HepG2 (cell line): ENCODE measurements around the gene HBG1. TPM values are rescaled to one million over a fixed set of nuclear protein-coding genes. Genes with fewer than 3 reads are reported as not detected.

Source experiments
- KAT2B ChIP-seq: fragments of 150-350 bp; IDR thresholded peaks from 2 replicates; pipeline ENCODE4 v1.6.1; 2014; ENCODE audit warnings: low read depth, low read length, borderline replicate concordance
- MED1 ChIP-seq: sonication (generic); formaldehyde crosslinking; IDR thresholded peaks from 2 replicates; pipeline ENCODE4 v1.4.0; 2020; ENCODE audit warnings: missing genetic modification reagents
- NFRKB ChIP-seq: fragments of 450-650 bp; IDR thresholded peaks from 2 replicates; pipeline ENCODE4 v1.6.1; 2017
- polyA plus RNA-seq, 8 experiments: library from polyadenylated mRNA; depleted of rRNA in 3 of 8; stranded (reverse) in 7 of 8; unstranded in 1 of 8; fragments of >200 nt; fragmentation: Illumina TruSeq in 4 of 8; extraction: Trizol in 4 of 8; gene quantifications; 2 replicates each; pipeline versions ENCODE4 v1.2.1 to v1.2.3, GENCODE V29; 2011 to 2016; ENCODE audit warnings: low read depth in 4 of 8, missing spikeins in 1 of 8, mixed read lengths in 1 of 8; ENCODE audit not compliant: insufficient read depth in 1 of 8
- total RNA-seq, 5 experiments: library from RNA; depleted of rRNA; stranded (reverse); fragments of >200 nt; fragmentation: Illumina TruSeq; extraction: Trizol; gene quantifications; 2 replicates each; pipeline ENCODE4 v1.2.3, GENCODE V29; 2016; ENCODE audit warnings: low read depth in 1 of 5
- TF ChIP-seq, protein P1 (sequence below): sonication (generic); formaldehyde crosslinking; IDR thresholded peaks from 2 replicates; pipeline ENCODE4 v1.5.1; 2020; ENCODE audit warnings: missing genetic modification reagents, mild to moderate bottlenecking, borderline replicate concordance
- TF ChIP-seq, protein P2 (sequence below): sonication (generic); formaldehyde crosslinking; IDR thresholded peaks from 2 replicates; pipeline ENCODE4 v1.4.0; 2020; ENCODE audit warnings: missing genetic modification reagents, borderline replicate concordance
- TF ChIP-seq, protein P3 (sequence below): sonication (generic); formaldehyde crosslinking; IDR thresholded peaks from 2 replicates; pipeline ENCODE4 v1.5.0; 2020; ENCODE audit warnings: mild to moderate bottlenecking, missing genetic modification reagents

The HBG1 gene
- total and polyA plus RNA-seq, 2 of the 13 experiments (the other 11 are each of a cell fraction or from before 2014, with no cell fraction given) = not detected

DNA sequence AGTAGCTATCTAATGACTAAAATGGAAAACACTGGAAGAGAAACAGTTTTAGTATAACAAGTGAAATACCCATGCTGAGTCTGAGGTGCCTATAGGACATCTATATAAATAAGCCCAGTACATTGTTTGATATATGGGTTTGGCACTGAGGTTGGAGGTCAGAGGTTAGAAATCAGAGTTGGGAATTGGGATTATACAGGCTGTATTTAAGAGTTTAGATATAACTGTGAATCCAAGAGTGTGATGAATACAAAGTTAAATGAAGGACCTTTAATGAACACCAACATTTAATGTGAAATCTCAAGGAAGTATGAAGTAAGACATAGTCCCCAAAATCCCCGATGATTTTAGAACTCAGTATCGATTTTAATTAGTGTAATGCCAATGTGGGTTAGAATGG lies 12.2 kb downstream of the HBG1 start (continued):
- TF ChIP-seq, protein P1, sequence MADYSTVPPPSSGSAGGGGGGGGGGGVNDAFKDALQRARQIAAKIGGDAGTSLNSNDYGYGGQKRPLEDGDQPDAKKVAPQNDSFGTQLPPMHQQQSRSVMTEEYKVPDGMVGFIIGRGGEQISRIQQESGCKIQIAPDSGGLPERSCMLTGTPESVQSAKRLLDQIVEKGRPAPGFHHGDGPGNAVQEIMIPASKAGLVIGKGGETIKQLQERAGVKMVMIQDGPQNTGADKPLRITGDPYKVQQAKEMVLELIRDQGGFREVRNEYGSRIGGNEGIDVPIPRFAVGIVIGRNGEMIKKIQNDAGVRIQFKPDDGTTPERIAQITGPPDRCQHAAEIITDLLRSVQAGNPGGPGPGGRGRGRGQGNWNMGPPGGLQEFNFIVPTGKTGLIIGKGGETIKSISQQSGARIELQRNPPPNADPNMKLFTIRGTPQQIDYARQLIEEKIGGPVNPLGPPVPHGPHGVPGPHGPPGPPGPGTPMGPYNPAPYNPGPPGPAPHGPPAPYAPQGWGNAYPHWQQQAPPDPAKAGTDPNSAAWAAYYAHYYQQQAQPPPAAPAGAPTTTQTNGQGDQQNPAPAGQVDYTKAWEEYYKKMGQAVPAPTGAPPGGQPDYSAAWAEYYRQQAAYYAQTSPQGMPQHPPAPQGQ (CRISPR knock-in tag) = no peak
- TF ChIP-seq NFRKB (no peak), KAT2B (no peak), MED1 (CRISPR knock-in tag) (no peak)
- TF ChIP-seq, protein P2, sequence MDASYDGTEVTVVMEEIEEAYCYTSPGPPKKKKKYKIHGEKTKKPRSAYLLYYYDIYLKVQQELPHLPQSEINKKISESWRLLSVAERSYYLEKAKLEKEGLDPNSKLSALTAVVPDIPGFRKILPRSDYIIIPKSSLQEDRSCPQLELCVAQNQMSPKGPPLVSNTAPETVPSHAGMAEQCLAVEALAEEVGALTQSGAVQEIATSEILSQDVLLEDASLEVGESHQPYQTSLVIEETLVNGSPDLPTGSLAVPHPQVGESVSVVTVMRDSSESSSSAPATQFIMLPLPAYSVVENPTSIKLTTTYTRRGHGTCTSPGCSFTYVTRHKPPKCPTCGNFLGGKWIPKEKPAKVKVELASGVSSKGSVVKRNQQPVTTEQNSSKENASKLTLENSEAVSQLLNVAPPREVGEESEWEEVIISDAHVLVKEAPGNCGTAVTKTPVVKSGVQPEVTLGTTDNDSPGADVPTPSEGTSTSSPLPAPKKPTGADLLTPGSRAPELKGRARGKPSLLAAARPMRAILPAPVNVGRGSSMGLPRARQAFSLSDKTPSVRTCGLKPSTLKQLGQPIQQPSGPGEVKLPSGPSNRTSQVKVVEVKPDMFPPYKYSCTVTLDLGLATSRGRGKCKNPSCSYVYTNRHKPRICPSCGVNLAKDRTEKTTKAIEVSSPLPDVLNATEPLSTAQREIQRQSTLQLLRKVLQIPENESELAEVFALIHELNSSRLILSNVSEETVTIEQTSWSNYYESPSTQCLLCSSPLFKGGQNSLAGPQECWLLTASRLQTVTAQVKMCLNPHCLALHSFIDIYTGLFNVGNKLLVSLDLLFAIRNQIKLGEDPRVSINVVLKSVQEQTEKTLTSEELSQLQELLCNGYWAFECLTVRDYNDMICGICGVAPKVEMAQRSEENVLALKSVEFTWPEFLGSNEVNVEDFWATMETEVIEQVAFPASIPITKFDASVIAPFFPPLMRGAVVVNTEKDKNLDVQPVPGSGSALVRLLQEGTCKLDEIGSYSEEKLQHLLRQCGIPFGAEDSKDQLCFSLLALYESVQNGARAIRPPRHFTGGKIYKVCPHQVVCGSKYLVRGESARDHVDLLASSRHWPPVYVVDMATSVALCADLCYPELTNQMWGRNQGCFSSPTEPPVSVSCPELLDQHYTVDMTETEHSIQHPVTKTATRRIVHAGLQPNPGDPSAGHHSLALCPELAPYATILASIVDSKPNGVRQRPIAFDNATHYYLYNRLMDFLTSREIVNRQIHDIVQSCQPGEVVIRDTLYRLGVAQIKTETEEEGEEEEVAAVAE (CRISPR knock-in tag) = no peak
- TF ChIP-seq, protein P3, sequence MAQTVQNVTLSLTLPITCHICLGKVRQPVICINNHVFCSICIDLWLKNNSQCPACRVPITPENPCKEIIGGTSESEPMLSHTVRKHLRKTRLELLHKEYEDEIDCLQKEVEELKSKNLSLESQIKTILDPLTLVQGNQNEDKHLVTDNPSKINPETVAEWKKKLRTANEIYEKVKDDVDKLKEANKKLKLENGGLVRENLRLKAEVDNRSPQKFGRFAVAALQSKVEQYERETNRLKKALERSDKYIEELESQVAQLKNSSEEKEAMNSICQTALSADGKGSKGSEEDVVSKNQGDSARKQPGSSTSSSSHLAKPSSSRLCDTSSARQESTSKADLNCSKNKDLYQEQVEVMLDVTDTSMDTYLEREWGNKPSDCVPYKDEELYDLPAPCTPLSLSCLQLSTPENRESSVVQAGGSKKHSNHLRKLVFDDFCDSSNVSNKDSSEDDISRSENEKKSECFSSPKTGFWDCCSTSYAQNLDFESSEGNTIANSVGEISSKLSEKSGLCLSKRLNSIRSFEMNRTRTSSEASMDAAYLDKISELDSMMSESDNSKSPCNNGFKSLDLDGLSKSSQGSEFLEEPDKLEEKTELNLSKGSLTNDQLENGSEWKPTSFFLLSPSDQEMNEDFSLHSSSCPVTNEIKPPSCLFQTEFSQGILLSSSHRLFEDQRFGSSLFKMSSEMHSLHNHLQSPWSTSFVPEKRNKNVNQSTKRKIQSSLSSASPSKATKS (CRISPR knock-in tag) = no peak
